ENCODE results near the gene RASA2.
"Not testable (repeated sequence)": the region's sequence is repeated elsewhere in the genome, so short reads cannot be mapped to it uniquely, and the experiment has no call there.

RASA2 gene

DNA sequence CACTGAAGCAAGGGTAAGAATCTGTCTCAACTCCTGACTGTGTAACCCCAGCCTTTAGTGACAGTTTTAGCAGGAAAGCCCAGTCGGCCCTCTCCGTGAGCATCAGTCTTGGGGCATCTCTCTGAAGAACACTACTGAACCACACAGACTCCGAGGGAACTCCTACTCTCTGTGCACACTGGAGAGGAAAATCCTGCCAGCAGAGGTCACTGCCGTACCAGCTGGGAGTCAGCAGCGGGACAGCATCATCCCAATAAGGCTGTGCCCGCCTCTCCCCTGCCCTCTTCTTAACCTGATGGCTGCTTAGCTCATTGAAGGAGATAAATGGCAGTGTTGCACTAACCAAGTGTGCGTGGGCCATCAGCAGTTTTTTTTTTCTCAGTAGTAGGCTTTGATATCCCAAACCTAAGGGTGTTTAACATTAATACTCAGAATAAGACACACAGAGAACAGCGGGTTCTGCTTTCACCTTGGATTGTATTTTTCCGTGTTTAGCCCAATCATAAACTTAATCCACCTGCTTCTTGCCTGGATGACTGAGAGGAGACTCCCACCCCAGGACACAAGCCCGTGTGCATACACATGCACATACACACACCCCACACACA lies 26.6 kb upstream of the RASA2 start:
- peak; percentile 83 for DNase-seq

DNA sequence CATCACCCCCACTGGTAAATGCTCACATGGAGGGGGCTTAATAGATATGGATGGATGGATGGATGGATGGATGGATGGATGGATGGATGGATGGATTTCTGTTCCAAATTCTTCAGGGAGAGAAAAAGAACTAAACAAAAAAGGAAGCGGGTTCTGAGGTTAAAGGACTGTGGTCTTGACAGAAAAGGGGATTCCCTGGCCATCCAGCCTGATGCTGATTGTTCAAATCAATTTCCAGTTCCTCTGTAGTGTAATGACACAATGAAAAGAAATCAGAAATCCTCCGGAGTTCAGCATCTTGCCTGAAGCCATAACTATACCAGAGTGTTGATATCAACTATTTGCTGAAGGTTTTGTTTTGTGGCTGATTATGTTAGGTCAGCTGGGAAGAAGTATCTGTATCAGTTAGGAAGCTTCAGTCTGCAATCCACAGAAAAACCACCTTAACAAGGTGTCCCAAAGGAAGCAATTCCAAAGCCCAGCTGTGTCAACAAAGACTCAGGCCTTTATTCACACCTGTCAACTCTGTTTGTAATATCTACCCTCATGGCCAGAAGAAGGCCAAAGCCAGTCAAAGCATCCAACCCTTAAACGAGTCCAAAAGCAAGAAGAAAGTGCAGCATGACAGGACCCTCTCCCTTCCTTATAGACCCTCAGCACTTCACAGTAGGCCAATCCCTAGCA lies 24.5 kb upstream of the RASA2 start:
- DNase-seq, result no peak

DNA sequence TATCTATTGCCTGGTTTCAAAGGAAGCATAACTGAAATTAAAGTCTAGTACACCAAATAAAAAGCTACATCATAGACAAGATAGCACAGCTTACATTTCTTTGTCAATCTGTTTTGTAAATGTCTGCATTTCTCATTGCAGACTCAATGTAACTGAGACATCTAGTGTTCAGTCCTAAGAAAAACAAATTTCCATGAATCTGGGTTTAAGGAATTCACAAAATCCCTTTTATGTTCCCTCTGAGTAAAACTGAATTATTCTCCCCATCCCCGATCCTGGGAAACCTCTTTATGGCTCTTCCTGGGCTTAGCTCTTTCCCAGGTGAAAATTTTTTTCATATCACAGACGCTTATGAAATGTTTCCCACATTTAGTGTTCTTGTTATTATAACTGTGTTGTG lies 21.6 kb upstream of the RASA2 start:
- DNase-seq, result no peak

DNA sequence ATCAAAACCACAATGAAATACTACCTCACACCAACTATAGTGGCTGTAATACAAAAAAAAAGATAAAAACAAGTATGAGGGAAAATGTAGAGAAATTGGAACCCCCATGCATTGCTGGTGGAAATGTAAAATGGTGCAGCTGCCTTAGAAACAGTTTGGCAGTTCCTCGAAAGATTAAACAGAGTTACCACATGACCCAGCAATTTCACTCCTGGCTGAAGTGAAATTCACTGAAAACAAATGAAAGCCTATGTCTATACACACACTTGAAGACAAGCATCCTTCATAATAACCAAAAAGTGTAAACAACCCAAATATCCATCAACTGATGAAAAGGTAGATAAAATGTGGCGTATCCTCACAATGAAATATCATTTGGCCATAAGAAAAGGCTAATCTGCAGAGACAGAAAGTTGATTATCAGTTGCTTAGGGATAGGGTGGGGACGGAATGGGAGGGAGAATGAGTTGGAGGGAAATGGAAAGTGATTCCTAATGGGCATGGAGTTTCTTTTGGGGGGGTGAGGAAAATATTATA lies 20.1 kb upstream of the RASA2 start:
- DNase-seq, result no peak

DNA sequence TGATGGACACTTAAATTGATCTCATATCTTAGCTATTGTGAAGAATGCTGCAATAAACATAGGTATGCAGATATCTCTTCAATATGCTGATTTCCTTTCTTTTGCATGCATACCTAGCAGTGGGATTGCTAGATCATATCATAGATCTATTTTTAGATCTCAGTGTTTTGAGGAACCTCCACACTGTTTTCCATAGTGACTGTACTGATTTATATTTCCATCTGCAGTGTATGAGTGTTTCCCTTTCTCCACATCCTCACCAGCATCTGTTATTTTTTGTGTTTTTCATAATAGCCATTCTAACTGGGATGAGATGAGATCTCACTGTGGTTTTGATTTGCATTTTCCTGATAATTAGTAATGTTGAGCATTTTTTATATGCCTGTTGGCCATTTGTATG lies 17.1 kb upstream of the RASA2 start:
- DNase-seq, result no peak

DNA sequence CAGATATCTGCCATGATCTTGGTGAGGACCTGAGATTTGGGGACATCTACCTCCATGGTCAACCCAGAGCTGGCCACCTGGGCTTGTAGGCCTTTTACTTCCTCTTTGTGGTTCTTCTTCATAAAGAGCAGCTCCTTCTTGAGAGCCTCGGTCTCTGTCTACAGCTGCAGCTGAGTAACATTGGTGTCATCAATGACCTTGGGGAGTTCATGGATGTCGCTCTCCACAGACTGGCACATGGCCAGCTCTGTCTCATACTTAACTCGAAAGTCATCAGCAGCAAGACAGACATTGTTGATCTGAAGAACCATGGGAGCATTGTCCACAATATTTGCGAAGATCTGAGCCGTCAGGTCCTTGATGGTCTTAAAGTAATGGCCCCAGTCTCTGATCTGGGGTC lies 15.7 kb upstream of the RASA2 start:
- no peak for DNase-seq

DNA sequence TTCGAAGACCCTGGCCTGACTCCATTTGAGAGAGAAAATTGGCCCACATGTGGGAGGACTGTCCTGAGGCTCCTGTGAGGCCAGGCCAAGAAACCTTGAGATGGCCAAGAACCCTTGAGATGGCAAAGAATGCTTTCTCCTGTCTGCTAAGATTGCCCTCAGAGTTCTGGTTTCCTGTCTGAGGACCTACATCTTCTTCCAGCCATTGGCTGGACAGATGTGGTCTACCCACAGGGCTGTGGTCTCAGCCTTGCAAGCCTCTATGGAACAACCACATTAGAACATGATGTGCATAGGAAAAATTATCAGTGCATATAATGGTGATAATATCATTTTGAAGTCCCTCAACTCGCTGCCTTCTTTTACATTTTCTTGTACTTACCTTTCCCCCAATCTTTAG lies 10.8 kb upstream of the RASA2 start:
- no peak for DNase-seq

DNA sequence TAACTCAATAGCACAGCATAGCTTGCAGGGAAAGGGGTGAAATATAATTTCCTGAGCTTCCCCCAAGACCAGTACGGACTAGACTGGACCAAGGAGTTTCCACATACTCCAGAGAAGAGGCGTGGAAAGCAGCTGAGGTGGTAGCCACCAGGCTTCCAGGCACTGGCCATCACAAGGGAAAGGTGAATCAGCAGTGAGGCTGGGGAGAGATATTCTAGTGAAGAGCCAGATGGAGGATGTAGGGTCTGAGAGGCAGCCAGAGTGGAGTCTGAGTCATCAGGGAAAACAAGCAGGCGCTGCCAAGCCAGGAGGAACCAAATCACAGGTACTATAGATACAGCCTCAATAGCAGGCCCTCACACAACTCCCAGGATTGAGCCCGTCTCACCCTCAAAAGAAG lies 9.6 kb upstream of the RASA2 start:
- DNase-seq, result no peak

DNA sequence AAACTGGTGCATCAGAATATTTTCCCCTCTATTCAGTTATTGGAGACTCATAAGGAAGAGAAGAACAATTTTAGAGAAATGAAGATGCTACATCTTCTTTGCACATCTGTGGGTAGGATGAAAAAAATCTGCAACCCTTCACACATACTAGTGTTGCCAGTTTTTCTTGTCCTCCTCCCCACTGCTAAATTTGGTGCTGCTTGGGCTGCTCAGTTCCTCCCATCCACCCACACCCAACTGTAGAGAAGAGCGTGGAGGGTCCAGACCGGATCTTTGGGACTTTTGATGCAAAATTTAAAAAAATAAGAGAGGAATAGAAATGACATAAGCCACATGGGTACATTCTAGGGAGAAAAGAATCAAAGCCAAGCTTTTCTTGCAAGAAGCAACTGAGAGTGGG lies 8.7 kb upstream of the RASA2 start:
- DNase-seq, result no peak

DNA sequence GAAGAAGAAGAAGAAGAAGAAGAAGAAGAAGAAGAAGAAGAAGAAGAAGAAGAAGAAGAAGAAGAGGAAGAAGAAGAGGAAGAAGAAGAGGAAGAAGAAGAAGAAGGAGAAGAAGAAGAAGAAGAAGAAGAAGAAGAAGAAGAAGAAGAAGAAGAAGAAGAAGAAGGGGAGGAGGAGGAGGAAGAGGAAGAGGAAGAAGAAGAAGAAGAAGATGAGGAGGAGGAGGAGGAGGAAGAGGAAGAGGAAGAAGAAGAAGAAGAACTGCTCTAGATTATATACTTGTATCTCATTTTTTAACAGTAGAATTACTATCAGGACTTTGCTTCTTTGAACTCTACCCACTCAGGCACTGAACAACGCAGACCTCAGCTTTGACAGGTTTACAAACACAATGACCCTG lies 8.0 kb upstream of the RASA2 start:
- not testable (repeated sequence) for DNase-seq

DNA sequence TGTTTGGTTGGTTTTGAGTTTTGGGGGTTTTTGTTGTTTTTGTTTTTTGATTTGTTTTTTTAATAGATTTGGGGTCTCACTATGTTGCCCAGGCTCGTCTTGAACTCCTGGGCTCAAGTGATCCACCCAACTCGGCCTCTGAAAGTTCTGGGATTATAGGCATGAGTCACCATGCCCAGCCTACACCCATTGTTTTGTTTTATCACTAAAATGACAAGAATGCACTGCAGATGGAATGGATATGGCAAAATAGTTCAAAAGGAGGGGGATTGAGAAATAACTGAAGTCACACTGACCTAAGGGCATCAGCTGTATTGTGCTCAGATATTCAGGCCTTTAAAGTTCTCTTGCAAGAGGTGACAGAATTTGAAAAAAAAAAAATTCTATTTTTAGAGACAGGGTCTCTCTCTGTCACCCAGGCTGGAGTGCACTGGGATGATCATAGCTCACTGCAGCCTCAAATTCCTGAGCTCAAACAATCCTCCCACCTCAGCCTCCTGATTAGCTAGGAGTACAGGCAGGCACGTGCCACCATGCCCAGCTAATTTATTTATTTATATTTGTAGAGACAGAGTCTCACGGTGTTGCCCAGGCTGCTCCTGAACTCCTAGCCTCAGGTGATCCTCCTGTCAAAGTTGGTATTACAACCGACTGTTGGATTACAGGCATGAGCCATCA lies 4.4 kb upstream of the RASA2 start:
- no peak for DNase-seq

DNA sequence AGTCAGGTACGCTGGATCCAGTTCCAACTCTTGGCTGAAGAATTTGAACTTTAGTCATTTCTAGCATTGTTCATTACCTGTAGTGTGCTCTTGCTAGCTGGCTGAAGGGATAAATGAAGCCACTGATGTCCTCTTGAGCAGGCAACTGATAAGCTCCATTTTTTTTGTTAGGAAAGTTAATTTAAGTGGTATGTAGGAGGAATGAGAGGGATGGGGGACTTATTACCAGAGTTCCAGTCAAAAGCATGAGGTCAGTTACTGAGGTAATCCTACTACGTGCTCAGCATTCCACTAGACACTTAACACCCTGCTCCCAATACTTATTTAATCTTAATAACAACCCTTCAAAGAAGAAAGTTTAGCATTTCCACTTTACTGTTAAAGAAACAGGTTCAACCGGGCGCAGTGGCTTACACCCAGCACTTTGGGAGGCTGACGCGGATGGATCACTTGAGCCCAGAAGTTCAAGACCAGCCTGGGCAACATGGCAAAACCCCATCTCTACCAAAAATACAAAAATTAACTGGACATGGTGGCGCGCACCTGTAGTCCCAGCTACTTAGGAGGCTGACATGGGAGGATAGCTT lies 2.0 kb upstream of the RASA2 start:
- no peak for DNase-seq

DNA sequence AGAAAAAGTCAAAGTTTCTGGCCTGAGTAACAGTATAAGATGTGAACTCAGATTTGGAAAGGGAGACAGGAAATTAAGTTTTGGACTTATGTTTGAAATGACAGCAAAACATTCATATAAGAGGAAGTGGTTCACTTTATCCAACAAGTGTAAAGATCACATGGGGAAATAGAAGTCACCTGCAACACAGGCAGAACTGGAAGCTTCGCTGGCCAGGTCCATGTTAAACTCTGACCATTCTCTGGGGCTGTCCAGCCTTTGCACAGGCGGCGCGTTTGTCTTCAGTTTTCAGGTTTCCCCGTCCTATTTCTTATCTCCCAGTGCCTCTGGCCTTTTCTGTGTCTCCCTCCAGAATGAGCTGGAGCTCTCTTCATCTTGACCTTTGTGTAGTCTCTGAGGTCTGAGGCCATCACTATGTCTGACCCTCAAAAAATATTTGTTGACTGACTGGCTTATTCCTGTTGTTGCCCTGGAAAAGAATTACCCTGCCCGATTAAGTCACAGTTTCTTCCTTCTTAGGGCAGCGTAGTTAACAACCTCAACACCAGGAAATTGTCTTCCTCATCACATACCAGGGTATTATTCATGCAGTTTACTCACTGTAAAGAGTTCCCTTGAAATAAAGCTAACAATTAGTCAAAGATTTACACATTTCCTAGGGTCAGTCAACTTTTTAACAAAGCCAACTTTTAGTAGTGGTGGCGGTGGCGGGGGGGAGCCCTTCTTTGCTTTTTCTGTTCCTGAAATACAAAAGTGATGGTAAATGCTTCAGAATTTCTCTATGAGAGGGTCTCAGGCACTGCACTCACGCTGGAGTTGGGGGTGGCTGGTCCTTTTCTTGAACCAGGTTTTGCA lies 959 bp upstream of the RASA2 start:
- no peak for DNase-seq

DNA sequence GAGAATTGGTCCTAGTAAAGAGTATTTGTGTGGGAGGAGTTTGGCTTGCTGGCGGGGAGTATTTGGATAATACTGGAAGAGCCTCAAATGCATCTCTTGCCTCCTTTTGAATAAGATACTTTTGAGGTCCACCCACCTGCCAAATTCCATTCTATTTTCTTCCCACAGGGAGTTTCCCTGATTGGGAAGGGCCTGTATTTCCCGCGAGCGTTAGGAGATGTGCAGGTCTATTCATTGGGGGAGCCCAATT lies 406 bp upstream of the RASA2 start:
- DNase-seq, result no peak

DNA sequence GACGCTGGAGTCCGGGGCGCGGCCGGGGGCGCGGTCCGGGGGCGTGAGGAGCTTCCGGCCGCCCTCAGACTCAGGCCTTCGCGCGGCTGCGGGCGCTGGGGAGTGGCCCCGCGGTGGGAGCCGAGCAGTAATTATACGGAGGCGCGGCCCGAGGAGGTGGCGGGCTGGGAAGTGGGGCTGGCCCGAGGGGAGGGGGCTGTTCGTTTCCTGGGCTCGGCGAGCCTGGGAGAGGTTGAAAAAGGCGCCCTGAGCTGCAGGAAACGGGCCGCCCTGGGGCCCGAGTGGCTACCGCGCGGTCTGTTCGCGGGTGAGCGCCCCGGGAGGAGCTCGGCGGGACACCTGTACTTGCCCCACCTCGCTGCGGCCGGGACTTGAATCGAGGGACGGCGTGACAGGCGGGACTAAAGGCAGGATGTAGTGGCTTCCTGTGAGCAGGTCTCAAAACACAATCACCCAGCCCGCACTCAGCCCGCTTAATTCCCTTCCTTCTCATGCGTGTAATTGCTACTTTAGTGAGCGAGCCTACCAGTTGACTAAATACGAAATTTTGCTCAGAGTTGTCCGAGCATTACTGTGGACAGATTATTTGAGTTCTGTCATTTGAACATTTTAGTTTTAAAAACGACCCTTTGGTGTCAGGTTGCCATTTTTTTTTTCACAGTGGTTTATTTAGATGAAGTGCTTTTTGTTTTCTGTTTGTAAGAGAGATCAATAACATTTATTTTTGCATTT lies 860 bp downstream of the RASA2 start:
- DNase-seq, result peak; percentile 89

DNA sequence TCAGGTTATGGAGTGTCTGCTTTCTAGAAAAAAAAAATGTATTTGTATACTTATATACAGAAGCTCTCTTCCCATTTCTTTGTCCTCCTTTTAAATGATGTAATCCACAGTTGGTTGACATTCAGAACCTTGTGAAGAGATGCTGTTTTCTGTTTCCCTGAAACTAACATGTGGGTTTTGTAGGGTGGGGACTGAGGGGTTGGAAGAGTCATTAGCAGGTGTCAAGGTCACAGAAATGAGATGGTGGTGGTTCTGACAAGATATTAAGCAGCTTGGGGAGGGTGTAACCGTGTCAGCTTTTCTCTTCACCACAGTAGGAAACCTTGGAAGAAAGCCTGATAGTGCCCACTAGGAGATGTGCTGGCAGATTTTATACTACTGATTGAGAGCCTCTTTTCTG lies 2.4 kb downstream of the RASA2 start:
- no peak for DNase-seq

DNA sequence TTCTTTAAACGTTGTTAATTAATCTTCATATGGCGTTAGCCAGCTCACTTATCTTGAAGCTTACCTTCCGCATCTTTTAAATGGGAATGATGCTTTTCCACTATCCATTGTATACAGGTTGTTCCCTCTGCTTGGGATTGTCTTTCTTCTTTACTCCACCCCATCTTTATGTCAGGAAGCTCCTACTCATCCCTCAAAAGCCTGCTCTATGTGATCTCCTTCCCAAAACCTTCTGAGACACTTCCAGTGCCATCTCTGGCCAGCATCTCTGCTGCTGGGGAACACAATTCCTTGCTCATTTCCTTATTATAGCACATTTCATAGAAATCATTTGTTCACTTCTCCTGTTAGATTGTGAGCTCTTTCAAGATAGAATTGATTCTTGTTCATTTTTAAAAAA lies 4.3 kb downstream of the RASA2 start:
- no peak for DNase-seq

DNA sequence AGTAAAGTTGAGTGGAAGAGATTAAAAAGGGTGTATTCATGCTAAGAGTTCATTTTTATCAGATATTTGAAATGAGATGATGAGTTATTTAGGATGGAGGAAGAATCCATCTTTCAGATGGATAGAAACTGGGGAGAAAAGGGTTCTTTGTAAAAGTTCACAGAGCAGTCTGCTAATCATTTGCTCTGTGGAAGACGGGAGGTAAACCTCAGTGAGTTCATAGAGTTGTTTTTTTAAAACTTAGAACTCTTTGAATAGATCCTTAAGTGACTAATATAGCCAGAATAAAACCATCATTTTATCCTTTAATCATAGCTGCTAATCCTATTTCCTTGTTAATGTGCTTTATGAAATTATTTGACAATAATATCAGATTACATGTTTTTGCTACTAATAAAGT lies 5.1 kb downstream of the RASA2 start:
- no peak for DNase-seq

DNA sequence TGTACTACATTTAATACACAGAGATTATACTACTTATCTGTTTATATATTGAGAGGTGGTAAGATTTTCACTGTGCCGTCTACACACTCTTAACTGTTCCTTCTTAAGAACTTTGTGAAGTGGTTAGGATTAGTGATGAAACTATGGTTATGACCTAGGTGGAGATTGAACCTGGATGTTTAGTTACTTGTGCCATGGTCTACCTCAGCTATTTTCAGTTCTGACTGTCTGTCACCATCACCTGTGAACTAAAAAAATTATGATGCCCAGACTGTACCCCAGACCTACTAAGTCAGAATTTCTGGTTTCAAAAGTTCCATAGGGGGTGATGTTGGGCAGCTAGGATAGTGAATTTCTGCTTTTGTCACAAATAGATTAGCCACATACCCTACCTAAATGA lies 6.4 kb downstream of the RASA2 start:
- no peak for DNase-seq

DNA sequence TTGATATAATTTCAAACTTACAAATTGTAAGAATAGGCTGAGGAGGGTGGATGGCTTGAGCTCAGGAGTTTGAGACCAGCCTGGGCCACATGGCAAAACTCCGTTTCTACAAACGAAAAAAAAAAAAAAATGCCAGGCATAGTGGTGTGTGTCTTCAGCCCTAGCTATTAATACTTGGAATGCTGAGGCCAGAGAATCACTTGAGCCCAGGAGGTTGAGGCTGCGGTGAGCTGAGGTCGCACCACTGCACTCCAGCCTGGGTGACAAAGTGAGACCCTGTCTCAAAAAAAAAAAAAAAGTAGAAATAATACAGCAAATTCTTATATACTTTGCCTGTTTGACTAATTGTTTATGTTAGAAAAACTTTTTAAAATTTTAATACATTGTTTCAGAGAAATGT lies 10.8 kb downstream of the RASA2 start:
- not testable (repeated sequence) for DNase-seq

DNA sequence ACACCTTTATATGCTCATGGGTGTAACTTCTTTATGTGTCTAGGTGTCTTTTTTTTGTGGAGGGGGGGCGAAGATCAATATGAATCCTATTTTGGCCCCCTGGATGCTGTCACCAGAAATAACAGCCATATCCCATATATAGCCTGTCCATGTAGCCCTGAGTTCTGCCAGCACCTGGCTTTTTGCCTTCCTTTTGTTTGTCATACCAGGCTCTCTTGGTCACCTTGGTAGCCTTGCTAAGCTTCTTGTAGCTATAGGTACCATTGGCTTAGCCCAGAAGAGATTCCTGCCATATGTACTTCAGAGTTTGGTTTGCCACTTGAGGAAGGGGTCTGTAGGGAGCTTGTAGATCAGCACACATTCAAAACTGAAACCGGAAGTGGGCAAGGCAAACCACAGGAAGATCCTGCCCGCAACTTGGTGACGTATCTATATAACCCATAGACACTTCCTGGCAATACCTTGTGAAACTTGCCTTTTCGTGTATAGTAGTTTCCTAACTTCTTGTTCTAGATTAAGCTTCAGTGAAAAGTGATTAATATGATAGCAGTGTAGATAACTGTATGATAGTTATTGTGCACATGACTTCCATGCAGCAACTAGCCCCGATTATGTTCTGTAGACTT lies 11.9 kb downstream of the RASA2 start:
- DNase-seq, result peak; percentile 91

DNA sequence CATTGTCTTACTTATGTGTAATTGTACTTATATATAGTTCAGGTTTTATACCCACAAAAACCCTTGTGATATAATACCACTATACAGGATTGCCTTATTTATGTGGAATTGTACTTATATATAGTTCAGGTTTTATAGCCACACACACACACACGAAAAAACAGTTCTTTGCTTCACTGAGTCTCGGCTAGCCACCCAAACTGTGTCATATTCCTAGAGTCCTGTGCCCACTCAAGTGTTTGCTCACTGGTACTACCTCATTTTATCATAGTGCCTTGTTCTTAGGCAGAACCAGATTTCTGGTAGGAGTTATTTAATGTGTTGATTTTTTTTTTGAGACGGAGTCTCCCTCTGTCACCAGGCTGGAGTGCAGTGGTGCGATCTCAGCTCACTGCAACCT lies 12.5 kb downstream of the RASA2 start:
- DNase-seq, result no peak
